HG03439 (cell line): ENCODE results near the gene SCARB2.
A peak's percentile ranks its signal among the peaks of the same experiment; 100 is the strongest.

Source experiments
- ATAC-seq: cut with Tn5 transposase; IDR thresholded peaks from one replicate; pipeline ENCODE4 v1.9.1; 2021; ENCODE audit warnings: mild to moderate bottlenecking, moderate library complexity; ENCODE audit not compliant: unreplicated experiment

SCARB2 gene

DNA sequence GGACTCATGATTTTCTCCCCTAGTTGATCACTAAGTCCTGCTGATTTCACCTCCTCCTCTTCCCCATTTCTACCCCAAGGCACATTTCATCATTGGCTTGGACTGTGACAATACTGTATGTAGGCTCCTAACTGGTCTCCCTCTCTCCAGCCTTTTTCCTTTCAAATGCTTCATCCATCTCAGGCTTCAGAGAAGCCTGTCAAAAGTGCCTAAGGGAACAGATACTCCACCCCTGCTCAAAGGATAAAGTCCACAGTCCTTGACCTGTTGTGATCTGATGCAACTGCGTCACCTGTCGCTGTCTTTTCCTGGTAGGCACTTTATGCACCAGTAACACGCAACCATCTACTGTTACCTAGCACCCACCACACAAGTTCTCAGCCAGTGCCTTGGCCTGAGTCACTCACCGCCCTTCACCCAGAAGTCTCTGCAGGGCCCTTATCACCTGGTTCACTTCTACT, 12.8 kb downstream of the SCARB2 start:
- no peak for ATAC-seq

GRCh38 chr4:76199664-76200211, 13.9 kb downstream of the SCARB2 start:
- ATAC-seq: peak; percentile 84

DNA sequence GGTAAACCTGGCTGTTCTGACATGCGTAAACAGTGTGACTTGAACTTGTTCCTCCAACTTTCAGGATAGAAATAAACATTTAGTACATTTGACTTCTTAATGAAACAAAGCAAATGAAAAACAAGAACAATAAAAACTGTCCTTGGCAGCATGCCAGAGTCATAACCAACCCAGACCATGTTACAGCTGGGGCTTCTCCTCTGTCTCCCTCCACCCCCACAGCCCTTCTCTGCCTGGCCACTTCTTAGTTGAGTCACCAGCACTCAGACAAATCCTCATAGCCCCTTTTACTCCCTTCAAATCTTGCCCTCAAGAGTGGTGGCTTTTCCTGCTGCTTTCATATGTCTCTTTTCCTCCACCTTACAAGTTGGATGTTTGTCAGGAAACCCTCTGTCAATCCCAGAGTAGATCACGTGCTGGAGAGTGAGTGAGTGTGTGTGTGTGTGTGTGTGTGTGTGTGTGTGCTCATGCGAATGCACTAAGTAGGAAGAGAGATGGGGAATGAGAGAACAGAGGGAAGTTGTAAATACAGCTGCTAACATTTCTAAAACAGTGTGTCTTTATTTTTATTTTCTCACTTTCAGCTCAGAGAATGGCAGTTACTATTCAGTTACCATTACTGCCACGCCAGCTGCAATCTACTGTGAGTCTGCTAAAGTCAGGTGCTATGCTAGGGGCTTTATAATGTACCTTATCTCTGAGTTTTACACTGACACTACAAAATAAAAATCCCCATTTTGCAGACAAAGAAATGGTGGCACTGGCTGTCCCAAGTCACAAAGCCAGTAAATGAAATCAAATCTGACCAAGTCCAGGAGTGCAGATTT, 15.0 kb downstream of the SCARB2 start:
- peak; percentile 49 for ATAC-seq

DNA sequence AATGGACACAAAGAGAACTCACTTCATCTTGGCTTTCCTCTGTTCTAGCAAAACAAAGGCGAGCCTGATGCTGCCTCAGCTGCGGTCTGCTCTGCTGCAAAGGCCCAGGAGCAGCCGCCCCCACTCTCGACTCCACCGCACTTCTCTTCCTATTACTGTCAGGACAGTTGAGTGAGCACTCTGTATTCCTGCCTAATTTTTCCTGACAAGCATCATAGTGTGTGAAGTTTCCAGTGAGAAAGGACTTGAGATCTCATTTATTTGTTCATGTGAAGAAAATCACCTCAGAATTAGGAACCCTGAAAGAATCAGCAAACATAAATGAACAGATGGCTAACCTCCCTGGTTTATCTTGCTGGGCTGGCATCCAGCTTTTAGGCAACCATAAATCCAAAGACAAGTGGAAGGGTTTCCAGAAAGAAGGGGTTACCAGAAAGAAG, 15.6 kb downstream of the SCARB2 start:
- ATAC-seq: no peak

DNA sequence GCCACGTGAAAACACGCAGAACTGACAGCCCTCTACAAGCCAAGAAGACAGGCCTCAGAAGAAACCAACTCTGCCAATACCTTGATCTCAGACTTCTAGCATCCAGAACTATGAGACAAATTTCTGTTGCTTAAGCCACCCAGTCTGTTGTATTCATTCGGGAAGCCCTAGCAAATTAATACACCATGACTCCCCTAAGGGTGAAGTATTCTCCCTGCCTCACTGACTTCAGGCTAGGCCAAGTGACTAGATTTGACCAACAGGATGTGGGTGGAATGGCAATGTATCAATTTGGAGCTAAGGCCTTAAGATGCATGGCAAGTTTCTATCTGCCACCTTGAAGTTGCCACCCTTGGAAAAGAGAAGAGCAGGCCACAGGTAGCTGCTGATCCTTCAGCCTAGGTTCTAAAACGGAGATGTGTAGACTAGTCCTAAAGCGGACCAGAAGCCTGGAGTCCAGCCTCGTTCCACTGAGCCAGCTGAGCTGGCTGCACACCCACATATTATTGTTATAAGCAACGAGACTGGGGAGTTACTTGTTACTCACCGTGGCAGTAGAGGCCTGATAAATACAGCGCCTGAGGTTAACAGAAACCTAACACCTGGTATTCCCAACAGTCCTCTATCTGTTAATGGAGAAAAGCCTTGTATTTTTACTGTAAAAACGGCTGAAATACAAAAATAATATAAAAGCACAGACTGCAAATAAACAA, 16.4 kb downstream of the SCARB2 start:
- ATAC-seq: no peak

DNA sequence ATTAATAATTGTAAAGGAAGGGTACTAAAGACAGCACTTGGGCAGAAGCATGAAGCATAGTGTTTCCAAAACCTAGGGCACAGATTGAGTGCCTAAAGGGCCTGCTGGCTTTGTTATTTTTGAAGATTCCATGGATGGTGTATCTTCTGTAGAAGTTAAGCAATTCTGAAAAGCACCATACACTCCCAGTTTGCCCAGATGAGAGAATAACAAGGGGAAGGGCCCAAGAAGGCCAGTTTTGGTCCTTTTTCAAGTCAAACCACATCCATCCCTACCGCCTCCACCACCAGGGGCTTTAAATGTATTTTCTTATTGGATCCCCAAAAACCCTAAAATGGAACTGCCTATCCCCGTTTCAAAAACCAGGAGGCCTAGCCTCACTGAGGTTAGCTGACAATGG, 17.2 kb downstream of the SCARB2 start:
- no peak for ATAC-seq

GRCh38 chr4:76195326-76195725, 18.3 kb downstream of the SCARB2 start:
- no peak for ATAC-seq

- ATAC-seq: no peak
Measured at GRCh38 chr4:76194325-76194724, 19.3 kb downstream of the SCARB2 start.

DNA sequence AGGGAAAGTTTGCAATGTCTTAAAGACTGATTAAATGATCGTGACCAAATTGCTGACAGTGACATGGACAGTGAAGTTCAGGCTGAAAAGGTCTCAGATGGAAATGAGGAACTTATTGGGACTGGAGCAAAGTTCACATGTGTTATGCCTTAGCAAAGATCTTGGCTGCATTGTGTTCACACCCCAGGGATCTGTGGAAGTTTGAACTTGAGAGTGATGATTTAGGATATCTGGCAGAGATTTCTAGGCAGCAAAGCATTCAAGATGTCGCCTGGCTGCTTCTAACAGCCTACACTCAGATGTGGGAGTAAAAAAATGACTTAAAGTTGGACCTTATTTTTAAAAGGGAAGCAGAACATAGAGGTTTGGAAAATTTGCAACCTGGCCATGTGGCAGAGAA, 21.4 kb downstream of the SCARB2 start:
- ATAC-seq: no peak

GRCh38 chr4:76188557-76188956, 25.1 kb downstream of the SCARB2 start:
- ATAC-seq: no peak

- ATAC-seq: no peak
Measured at GRCh38 chr4:76188149-76188548, 25.5 kb downstream of the SCARB2 start.

- no peak for ATAC-seq
Measured at GRCh38 chr4:76187152-76187551, 26.5 kb downstream of the SCARB2 start.

GRCh38 chr4:76182463-76182862, 31.2 kb downstream of the SCARB2 start:
- ATAC-seq: no peak

GRCh38 chr4:76179398-76180318, 34.0 kb downstream of the SCARB2 start:
- ATAC-seq: peak; percentile 92

- ATAC-seq: no peak
Measured at GRCh38 chr4:76178296-76178695, 35.3 kb downstream of the SCARB2 start.

GRCh38 chr4:76177709-76178108, 35.9 kb downstream of the SCARB2 start:
- no peak for ATAC-seq

DNA sequence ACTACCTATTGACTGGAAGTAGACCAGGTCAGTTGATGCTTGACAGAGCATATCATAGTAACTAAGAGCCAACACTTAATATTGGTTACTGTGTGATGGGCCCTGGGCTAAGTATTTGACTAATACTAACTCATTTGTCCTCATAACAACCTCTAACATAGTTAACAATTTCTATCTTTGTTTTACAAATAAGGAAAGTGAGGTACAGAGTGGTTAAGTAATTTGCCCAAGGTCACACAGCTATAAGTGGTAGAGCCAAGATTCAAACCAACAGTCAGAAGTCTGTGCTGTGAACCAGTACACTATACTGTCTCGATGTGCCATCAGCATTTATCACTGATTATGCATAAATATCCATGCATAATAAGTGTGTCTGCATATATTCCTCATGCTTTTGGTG, 38.3 kb downstream of the SCARB2 start:
- no peak for ATAC-seq

- ATAC-seq: no peak
Measured at GRCh38 chr4:76174216-76174615, 39.4 kb downstream of the SCARB2 start.

GRCh38 chr4:76168688-76169087, 44.9 kb downstream of the SCARB2 start:
- ATAC-seq: no peak

- no peak for ATAC-seq
Measured at GRCh38 chr4:76166480-76166879, 47.1 kb downstream of the SCARB2 start.

DNA sequence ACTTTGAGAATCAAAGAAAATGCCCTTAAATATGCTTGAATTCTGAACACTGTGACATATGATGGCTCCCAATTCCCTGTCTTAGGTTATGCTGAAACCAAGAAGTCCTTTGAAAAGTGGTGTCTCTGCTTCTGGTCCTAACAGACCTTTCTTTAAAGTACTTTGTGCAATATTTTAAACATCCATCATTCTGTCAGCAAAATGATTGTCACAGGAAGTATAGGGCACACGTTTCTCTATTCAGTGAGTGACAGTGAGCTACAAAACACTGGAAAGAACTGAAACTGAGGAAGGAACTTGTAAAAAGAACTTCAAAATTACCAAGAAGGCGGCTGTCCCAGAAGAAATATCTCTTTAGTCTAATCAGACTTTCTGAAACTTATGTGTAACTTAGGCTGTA, 53.3 kb downstream of the SCARB2 start:
- no peak for ATAC-seq
